GM06990 (cell line): ENCODE results near the gene HACD3.

Experiments used
- DNase-seq: peaks from one replicate; pipeline ENCODE4 v3.0.0-alpha.2; 2011; ENCODE audit not compliant: insufficient read length; ENCODE audit errors: extremely low read depth
- H3K27me3 ChIP-seq: replicated peaks from 2 replicates; pipeline ENCODE4 v1.6.0; 2011; ENCODE audit warnings: low read length; ENCODE audit not compliant: control insufficient read depth, insufficient read depth
- H3K36me3 ChIP-seq: 2 replicates; pipeline ENCODE4 v1.5.1; 2011; ENCODE audit warnings: low read length; ENCODE audit not compliant: control insufficient read depth, insufficient read depth
- H3K4me3 ChIP-seq: replicated peaks from 2 replicates; pipeline ENCODE4 v1.5.1; 2011; ENCODE audit warnings: low read depth, mild to moderate bottlenecking, control low read depth, low read length
- CTCF ChIP-seq: IDR thresholded peaks from 2 replicates; pipeline ENCODE4 v1.5.1; 2011; ENCODE audit warnings: low read length, control low read depth, mild to moderate bottlenecking, inconsistent platforms; ENCODE audit not compliant: insufficient read depth, poor library complexity, severe bottlenecking

HACD3 gene

GRCh38 chr15:65584241-65584640 is 54.0 kb downstream of the HACD3 start:
- TF ChIP-seq CTCF: no peak
- DNase-seq: no peak
- Histone ChIP-seq H3K4me3 (no peak overlapping the region), H3K36me3 (peaks cover 9% of the 10 kb centered on the region), H3K27me3 (no peaks in the 10 kb centered on the region)

DNA sequence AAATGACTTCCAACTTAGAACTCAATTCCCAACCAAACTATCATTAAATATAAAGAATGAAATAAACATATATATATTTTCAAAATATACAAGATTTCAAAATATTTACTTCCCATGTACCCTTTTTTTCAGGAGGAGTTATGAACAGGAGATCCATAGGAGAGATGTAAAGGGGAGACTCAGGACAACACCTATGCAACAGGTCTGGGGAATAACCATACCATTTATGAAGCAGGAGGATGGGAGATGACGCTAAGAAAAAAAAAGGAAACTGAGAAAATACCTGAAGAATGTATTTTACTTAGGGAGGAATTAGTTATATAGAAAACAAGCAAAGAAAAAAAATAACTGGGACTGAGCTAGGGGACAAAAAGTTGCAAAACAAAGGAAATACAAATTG is 56.8 kb downstream of the HACD3 start:
- peaks cover 6% of the 10 kb centered on the region for H3K36me3 ChIP-seq

DNA sequence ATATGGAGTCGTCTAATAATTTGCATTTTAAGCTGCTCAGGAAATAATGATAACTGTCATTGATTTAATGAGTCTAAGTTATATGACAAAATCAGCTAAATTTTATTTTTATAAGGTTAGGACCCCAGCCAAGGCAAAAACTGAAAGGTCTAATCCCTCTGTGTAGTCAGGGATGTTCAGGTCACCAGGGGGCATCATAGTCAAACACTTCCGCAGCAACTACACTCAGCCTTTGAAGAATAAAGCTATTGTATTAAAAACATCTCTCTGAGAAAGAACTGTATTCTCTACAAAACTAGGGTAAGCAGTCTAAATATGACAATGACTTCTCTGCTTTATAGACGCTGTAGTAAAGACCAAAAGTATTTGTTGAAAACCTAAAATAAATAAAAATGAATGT is 65.7 kb downstream of the HACD3 start:
- H3K27me3 ChIP-seq: no peaks in the 10 kb centered on the region
- no peak for DNase-seq
- H3K36me3 ChIP-seq: peaks cover 20% of the 10 kb centered on the region
- TF ChIP-seq CTCF: peak; percentile 40
- H3K4me3 ChIP-seq: no peak overlapping the region

More for the DNA sequence above, 56.8 kb downstream of the HACD3 start:
- TF ChIP-seq CTCF: no peak
- H3K27me3 ChIP-seq: no peaks in the 10 kb centered on the region
- no peak overlapping the region for H3K4me3 ChIP-seq
- no peak for DNase-seq

DNA sequence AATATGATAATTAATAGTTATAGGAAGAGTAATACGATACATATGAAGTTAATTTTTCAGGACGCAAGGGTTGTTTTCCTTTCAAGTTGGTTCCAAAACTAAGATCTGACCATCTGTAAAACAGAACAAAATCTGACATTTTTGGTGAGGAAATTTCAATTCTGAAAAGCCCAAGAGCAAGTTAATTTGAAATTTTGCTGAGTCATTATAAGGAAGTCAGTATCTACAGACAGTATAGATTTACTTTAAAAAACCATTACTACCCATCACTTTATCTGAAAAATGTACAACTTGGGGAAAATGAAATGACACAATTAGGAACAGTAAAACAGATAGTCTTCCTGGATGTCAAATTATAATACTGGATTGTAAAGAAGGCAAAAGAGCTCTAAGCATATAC is 68.2 kb downstream of the HACD3 start:
- H3K27me3 ChIP-seq: no peaks in the 10 kb centered on the region
- peaks cover 10% of the 10 kb centered on the region for H3K36me3 ChIP-seq

DNA sequence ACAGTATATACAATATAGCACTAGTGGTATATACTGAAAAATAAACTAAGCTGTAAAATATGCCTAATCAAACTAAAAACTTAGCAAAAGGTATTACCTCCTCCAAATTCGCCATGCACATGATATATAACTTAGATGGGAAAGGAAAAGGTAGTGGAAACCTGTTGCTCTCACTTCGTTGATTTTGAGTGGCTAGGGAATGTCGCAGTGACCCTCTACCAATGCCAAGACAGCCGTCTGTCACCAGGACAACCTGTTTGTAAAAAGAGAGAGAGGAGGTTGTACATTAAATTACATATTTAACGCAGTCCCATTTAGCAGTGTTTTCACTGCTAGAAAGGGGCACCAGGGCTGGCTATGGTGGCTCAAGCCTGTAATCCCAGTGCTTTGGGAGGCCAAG is 69.4 kb downstream of the HACD3 start:
- no peak for TF ChIP-seq CTCF
- H3K36me3 ChIP-seq: peaks cover 10% of the 10 kb centered on the region
- no peak overlapping the region for H3K4me3 ChIP-seq
- no peak for DNase-seq
- H3K27me3 ChIP-seq: no peaks in the 10 kb centered on the region

More for the DNA sequence above, 68.2 kb downstream of the HACD3 start:
- no peak overlapping the region for H3K4me3 ChIP-seq
- TF ChIP-seq CTCF: no peak
- DNase-seq: no peak

DNA sequence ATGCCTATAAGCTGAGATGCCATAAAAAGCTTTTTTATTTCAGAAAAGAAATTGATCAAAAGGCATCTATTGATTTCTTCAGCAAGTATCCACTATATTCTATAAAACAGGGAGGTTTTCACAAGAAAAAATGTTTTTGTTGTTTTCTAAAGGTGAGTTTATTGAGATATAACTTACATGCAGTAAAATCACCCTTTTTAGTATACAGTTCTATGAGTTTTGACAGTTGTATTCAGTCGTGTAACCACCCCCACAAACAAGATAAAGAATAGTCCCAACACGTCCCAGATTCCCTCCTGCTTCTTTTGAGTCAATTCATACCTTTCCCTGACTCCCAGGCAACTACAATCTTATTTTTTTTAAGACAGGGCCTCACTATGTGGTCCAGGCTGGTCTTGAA is 72.9 kb downstream of the HACD3 start:
- Histone ChIP-seq H3K36me3 (peaks cover 3% of the 10 kb centered on the region), H3K27me3 (no peaks in the 10 kb centered on the region), H3K4me3 (no peak overlapping the region)
- no peak for TF ChIP-seq CTCF
- DNase-seq: no peak
